Astrocyte of the cerebellum (primary cell): ENCODE measurements around the gene CUL2.

Experiments
- DNase-seq: peaks from one replicate; pipeline ENCODE4 v3.0.0-alpha.2; 2011; ENCODE audit warnings: low read depth
- H3K4me3 ChIP-seq: 2 replicates; pipeline ENCODE4 v1.5.1; 2011; ENCODE audit warnings: mild to moderate bottlenecking, low read depth, low read length, moderate library complexity
- CTCF ChIP-seq: IDR thresholded peaks from 2 replicates; pipeline ENCODE4 v1.5.1; 2012; ENCODE audit warnings: low read length, low read depth, moderate library complexity, mild to moderate bottlenecking; ENCODE audit errors: missing control alignments
- in situ Hi-C: cut with HindIII; loops from 2 replicates; pipeline ENCODE4 v1.10.0; 2017; ENCODE audit warnings: low sequenced_read_pairs

Gene CUL2

GRCh38 chr10:35070521-35070920, 19.6 kb downstream of the CUL2 start:
- in situ Hi-C loops, result no loop called here
- no peak for DNase-seq
- H3K4me3 ChIP-seq, result no peak overlapping the region
- no peak for TF ChIP-seq CTCF

- DNase-seq, result no peak
- in situ Hi-C loops, result no loop called here
- no peak for TF ChIP-seq CTCF
- no peak overlapping the region for H3K4me3 ChIP-seq
Measured at GRCh38 chr10:35063837-35064454, 26.2 kb downstream of the CUL2 start.

DNA sequence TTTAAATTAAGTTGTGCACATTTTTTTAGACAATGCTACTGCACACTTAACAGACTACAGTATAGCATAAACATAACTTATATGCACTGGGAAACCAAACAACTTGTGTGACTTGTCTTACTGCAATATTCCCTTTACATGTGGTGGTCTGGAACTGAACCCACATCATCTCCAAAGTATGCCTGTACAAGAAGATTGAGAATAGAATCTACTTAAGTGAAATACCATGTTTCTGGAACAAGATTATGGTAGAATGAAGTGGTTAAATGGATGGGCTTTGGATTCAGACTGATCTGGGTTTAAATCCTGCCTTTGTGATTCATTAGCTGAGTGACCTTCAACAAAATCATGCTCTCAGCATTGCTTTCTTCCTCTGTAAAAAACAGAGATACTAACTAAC, 30.7 kb downstream of the CUL2 start:
- no peak overlapping the region for H3K4me3 ChIP-seq
- in situ Hi-C loops, result no loop called here

DNA sequence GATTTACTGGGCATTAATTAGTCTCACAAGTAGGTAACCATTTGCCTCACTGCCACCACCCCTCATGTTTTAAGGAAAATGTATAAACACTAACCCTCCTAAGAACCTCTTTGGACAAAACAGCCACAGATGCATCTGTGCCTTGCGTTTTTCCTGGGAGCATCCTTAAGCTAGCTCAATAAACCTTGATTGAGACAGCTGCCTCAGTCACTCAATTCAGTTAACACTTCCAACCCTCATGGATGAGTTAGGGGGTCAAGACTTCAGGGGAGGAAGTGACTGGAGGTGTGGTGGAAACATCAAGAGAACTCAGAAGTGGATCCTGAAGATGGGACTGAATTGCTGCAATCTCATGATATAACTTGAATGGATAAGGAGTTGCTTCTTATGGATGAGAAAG, 31.5 kb downstream of the CUL2 start:
- H3K4me3 ChIP-seq, result no peak overlapping the region
- in situ Hi-C loops, result no loop called here

More for the DNA sequence above, 30.7 kb downstream of the CUL2 start:
- DNase-seq, result no peak
- TF ChIP-seq CTCF, result no peak

DNA sequence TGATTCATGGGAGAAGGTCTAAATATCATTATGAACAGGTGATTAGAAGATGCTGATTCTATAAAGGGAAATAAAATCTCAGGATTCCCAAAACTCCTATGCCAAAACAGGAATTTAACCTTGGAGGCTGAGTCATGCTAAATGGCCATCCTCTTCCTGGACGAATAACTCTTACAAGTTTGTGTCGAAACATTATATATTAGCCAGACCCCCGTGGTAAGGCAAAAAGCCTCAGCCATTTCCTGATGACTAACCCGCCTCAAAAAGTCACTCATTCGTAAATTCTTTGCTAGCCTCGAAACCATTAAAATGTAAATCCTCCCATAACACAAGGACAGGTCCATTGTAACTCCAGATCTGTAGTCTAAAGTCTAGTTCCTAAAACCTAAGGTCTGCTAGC, 32.0 kb downstream of the CUL2 start:
- in situ Hi-C loops, result no loop called here
- no peak overlapping the region for H3K4me3 ChIP-seq
- peak; percentile 93 for DNase-seq
- no peak for TF ChIP-seq CTCF

More for the DNA sequence above, 31.5 kb downstream of the CUL2 start:
- no peak for DNase-seq
- TF ChIP-seq CTCF, result no peak

DNA sequence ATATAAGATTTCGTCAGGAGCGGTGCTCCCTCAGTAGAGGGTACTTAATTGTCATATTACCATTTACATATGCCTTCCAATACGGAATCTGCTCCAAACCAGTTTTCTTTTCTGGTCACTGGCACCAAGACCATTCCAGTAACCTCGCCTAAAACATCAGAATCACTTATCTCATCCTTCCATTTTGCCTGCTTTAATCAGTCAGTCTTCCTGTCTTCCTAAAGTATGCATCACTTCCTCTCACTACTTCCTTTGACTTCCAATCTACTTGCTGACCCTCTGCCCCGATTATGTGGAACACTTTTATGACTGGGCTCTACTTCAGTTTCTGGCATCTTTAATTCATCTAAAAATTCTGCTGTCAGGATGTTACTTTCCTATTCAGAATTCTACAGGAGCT, 33.5 kb downstream of the CUL2 start:
- in situ Hi-C loops, result no loop called here
- TF ChIP-seq CTCF, result no peak
- H3K4me3 ChIP-seq, result no peak overlapping the region
- no peak for DNase-seq
